ENCODE data around the gene BPIFB1.

Gene BPIFB1

DNA sequence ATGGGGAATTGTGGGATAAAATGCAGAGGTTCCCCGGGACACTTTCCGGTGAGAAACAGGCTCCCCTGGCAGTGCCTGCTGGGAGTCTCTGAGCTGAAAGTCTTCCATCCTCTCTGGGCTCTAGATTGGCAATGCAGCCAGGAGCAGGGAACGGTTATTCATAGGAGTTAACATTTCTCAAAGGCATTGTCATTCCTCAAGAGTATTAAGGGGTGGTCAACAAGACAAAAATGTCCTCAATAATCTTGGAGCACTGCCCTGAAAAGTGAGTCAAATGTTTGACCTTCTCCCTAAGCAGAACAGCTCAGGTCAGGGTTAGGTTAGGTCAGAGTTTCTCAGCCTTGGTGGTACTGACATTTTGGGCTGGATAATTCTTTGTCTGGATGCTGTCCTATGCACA, 13.2 kb downstream of the BPIFB1 start:
- Histone ChIP-seq H3K4me1 (ENCODE audit: control insufficient read depth in 1 of 2, insufficient read depth in 2 of 2, low read length in 2 of 2) (no peaks in the 10 kb centered on the region), H4K8ac (ENCODE audit: low read depth, low read length) (no peak overlapping the region), H3K4me2 (ENCODE audit: low read length) (no peak overlapping the region), H3K14ac (ENCODE audit: low read length) (no peak overlapping the region), H3K4me3 (ENCODE audit: low read depth, low read length) (no peak overlapping the region), H2AK5ac (ENCODE audit: low read length) (no peak overlapping the region), H3K23ac (ENCODE audit: low read length) (no peak overlapping the region), H2BK5ac (ENCODE audit: low read depth, low read length, poor library complexity) (no peak overlapping the region), H2BK12ac (ENCODE audit: low read length) (no peak overlapping the region), H3K27ac (ENCODE audit: low read depth, low read length) (no peak overlapping the region), H3K9ac (ENCODE audit: low read length) (no peak overlapping the region), H3K18ac (ENCODE audit: low read length) (no peak overlapping the region), H3K79me2 (ENCODE audit: control insufficient read depth, insufficient read depth, low read length, poor library complexity) (no peaks in the 10 kb centered on the region), H4K12ac (ENCODE audit: low read depth, low read length) (no peak overlapping the region), H4K91ac (ENCODE audit: low read depth, low read length) (no peak overlapping the region), H2AFZ (ENCODE audit: insufficient read depth, low read length, poor library complexity) (no peak overlapping the region), H3K4ac (ENCODE audit: low read depth, low read length) (no peak overlapping the region), H3K9me3 (ENCODE audit: insufficient read depth, low read depth, low read length) (no peaks in the 10 kb centered on the region), H3K36me3 (ENCODE audit: control insufficient read depth in 1 of 2, insufficient read depth in 2 of 2, low read length in 2 of 2) (no peaks in the 10 kb centered on the region), H3K27me3 (ENCODE audit: insufficient read depth, low read length) (no peaks in the 10 kb centered on the region), H2BK120ac (ENCODE audit: insufficient read depth, low read length, poor library complexity) (no peak overlapping the region), H3K79me1 (ENCODE audit: low read length) (no peaks in the 10 kb centered on the region)
- no CpG with 5 or more reads among the region's 3 CpGs for WGBS (ENCODE audit: extremely low coverage, insufficient coverage, insufficient read length)
- no peak for DNase-seq

DNA sequence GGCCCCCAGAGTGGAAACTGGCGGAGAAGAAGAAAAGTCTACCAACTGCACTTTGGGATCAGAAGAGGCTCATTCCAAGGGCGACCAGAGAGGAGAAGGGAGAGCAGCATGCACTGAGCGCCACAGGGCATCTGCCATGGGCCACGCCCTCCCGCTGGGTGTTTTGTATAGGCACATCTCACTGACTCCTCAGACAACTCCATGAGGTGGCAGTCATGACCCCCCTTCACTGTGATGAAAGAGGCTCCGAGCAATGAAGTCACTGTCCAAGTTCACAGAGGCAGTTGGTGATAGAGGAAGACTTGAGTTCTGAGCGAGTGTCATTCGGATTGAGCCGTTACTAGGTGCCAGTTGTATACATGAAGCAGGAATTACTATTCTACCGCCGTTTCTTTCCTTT, 15.4 kb downstream of the BPIFB1 start:
- H3K27me3 ChIP-seq (ENCODE audit: insufficient read depth, low read length), result no peaks in the 10 kb centered on the region
- no peak overlapping the region for H2AK5ac ChIP-seq (ENCODE audit: low read length)
- H4K8ac ChIP-seq (ENCODE audit: low read depth, low read length), result no peak overlapping the region
- no peak overlapping the region for H3K4ac ChIP-seq (ENCODE audit: low read depth, low read length)
- no peaks in the 10 kb centered on the region for H3K4me1 ChIP-seq (ENCODE audit: control insufficient read depth in 1 of 2, insufficient read depth in 2 of 2, low read length in 2 of 2)
- no peak overlapping the region for H3K4me2 ChIP-seq (ENCODE audit: low read length)
- H3K18ac ChIP-seq (ENCODE audit: low read length), result no peak overlapping the region
- H2BK5ac ChIP-seq (ENCODE audit: low read depth, low read length, poor library complexity), result no peak overlapping the region
- DNase-seq, result no peak
- H3K79me2 ChIP-seq (ENCODE audit: control insufficient read depth, insufficient read depth, low read length, poor library complexity), result no peaks in the 10 kb centered on the region
- no peak overlapping the region for H2AFZ ChIP-seq (ENCODE audit: insufficient read depth, low read length, poor library complexity)
- no peak overlapping the region for H3K23ac ChIP-seq (ENCODE audit: low read length)
- no peaks in the 10 kb centered on the region for H3K36me3 ChIP-seq (ENCODE audit: control insufficient read depth in 1 of 2, insufficient read depth in 2 of 2, low read length in 2 of 2)
- H3K4me3 ChIP-seq (ENCODE audit: low read depth, low read length), result no peak overlapping the region
- H3K9ac ChIP-seq (ENCODE audit: low read length), result no peak overlapping the region
- H2BK12ac ChIP-seq (ENCODE audit: low read length), result no peak overlapping the region
- no peaks in the 10 kb centered on the region for H3K79me1 ChIP-seq (ENCODE audit: low read length)
- no peaks in the 10 kb centered on the region for H3K9me3 ChIP-seq (ENCODE audit: insufficient read depth, low read depth, low read length)
- no peak overlapping the region for H3K27ac ChIP-seq (ENCODE audit: low read depth, low read length)
- H4K12ac ChIP-seq (ENCODE audit: low read depth, low read length), result no peak overlapping the region
- H3K14ac ChIP-seq (ENCODE audit: low read length), result no peak overlapping the region
- no CpG with 5 or more reads among the region's 11 CpGs for WGBS (ENCODE audit: extremely low coverage, insufficient coverage, insufficient read length)
- no peak overlapping the region for H4K91ac ChIP-seq (ENCODE audit: low read depth, low read length)
- H2BK120ac ChIP-seq (ENCODE audit: insufficient read depth, low read length, poor library complexity), result no peak overlapping the region

DNA sequence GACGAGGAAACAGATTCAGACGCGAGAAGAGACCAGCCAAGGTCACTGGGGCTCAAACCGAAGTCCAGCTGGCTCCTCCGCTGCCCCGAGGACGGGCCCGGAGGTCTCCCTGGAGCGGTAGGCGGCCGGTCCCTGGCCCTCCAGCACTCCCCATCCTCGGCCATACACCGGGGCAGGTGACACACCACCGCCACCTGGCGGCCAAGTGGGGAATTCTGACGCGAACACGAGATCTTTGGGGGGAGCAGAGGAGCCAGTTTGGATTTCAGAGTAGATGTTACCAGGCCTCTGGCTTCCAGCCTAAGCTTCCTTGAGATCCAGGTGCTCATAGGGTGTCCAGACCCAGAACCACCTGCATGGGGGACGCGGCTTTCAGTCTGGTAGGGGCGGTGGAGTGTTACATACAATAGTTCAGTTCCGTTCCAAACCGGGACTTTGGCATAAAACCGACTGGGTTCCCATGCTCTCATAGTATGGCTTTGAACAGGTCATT, 16.1 kb downstream of the BPIFB1 start:
- Histone ChIP-seq H3K4ac (ENCODE audit: low read depth, low read length) (no peak overlapping the region), H3K23ac (ENCODE audit: low read length) (no peak overlapping the region), H3K14ac (ENCODE audit: low read length) (no peak overlapping the region), H3K4me1 (ENCODE audit: control insufficient read depth in 1 of 2, insufficient read depth in 2 of 2, low read length in 2 of 2) (no peaks in the 10 kb centered on the region), H3K4me3 (ENCODE audit: low read depth, low read length) (no peak overlapping the region), H2BK5ac (ENCODE audit: low read depth, low read length, poor library complexity) (no peak overlapping the region), H3K9me3 (ENCODE audit: insufficient read depth, low read depth, low read length) (no peaks in the 10 kb centered on the region), H2BK12ac (ENCODE audit: low read length) (no peak overlapping the region), H3K18ac (ENCODE audit: low read length) (no peak overlapping the region), H3K36me3 (ENCODE audit: control insufficient read depth in 1 of 2, insufficient read depth in 2 of 2, low read length in 2 of 2) (no peaks in the 10 kb centered on the region), H2AFZ (ENCODE audit: insufficient read depth, low read length, poor library complexity) (no peak overlapping the region), H2AK5ac (ENCODE audit: low read length) (no peak overlapping the region), H3K4me2 (ENCODE audit: low read length) (no peak overlapping the region), H4K8ac (ENCODE audit: low read depth, low read length) (no peak overlapping the region), H3K27me3 (ENCODE audit: insufficient read depth, low read length) (no peaks in the 10 kb centered on the region), H4K91ac (ENCODE audit: low read depth, low read length) (no peak overlapping the region), H2BK120ac (ENCODE audit: insufficient read depth, low read length, poor library complexity) (no peak overlapping the region), H4K12ac (ENCODE audit: low read depth, low read length) (no peak overlapping the region), H3K27ac (ENCODE audit: low read depth, low read length) (no peak overlapping the region), H3K79me2 (ENCODE audit: control insufficient read depth, insufficient read depth, low read length, poor library complexity) (no peaks in the 10 kb centered on the region), H3K79me1 (ENCODE audit: low read length) (no peaks in the 10 kb centered on the region), H3K9ac (ENCODE audit: low read length) (no peak overlapping the region)
- WGBS (ENCODE audit: extremely low coverage, insufficient coverage, insufficient read length), result no CpG with 5 or more reads among the region's 24 CpGs
- peak; percentile 32 to 79 for DNase-seq

DNA sequence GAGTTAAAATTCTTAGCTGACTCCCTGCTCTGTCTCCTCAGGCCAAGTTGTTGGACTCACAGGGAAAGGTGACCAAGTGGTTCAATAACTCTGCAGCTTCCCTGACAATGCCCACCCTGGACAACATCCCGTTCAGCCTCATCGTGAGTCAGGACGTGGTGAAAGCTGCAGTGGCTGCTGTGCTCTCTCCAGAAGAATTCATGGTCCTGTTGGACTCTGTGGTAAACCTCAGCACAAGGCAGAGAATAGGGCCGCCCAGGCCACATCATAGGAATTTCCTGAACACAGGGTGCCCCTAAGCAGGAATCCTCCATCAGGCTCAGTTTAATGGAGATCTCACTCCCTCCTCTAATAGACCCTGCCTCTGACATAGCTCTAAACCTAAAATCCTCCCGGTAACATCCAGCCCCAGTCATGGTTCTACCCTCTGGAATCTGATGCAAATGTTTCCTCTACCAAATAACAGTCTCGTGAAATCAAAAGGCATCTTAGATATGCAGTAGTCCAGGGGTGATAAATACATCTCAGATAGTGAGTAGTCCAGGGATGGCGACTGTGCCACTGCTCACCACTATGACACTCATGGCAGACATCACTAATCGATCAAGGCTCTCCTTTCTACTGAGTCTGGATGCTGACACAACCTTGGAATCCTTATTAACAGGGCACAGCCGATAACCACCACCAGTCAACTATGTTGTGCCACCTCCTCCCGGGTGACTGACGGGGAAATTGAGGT, 18.3 kb downstream of the BPIFB1 start:
- no peaks in the 10 kb centered on the region for H3K4me1 ChIP-seq (ENCODE audit: control insufficient read depth in 1 of 2, insufficient read depth in 2 of 2, low read length in 2 of 2)
- H2BK12ac ChIP-seq (ENCODE audit: low read length), result no peak overlapping the region
- H3K79me1 ChIP-seq (ENCODE audit: low read length), result no peaks in the 10 kb centered on the region
- H3K4ac ChIP-seq (ENCODE audit: low read depth, low read length), result no peak overlapping the region
- H3K27ac ChIP-seq (ENCODE audit: low read depth, low read length), result no peak overlapping the region
- H4K12ac ChIP-seq (ENCODE audit: low read depth, low read length), result no peak overlapping the region
- H4K91ac ChIP-seq (ENCODE audit: low read depth, low read length), result no peak overlapping the region
- H3K79me2 ChIP-seq (ENCODE audit: control insufficient read depth, insufficient read depth, low read length, poor library complexity), result no peaks in the 10 kb centered on the region
- H4K8ac ChIP-seq (ENCODE audit: low read depth, low read length), result no peak overlapping the region
- H2BK120ac ChIP-seq (ENCODE audit: insufficient read depth, low read length, poor library complexity), result no peak overlapping the region
- H3K36me3 ChIP-seq (ENCODE audit: control insufficient read depth in 1 of 2, insufficient read depth in 2 of 2, low read length in 2 of 2), result no peaks in the 10 kb centered on the region
- H2BK5ac ChIP-seq (ENCODE audit: low read depth, low read length, poor library complexity), result no peak overlapping the region
- no peak overlapping the region for H2AFZ ChIP-seq (ENCODE audit: insufficient read depth, low read length, poor library complexity)
- no peak overlapping the region for H3K18ac ChIP-seq (ENCODE audit: low read length)
- no peak overlapping the region for H3K4me3 ChIP-seq (ENCODE audit: low read depth, low read length)
- no peak overlapping the region for H3K23ac ChIP-seq (ENCODE audit: low read length)
- no peak overlapping the region for H2AK5ac ChIP-seq (ENCODE audit: low read length)
- H3K9ac ChIP-seq (ENCODE audit: low read length), result no peak overlapping the region
- H3K27me3 ChIP-seq (ENCODE audit: insufficient read depth, low read length), result no peaks in the 10 kb centered on the region
- H3K4me2 ChIP-seq (ENCODE audit: low read length), result no peak overlapping the region
- WGBS (ENCODE audit: extremely low coverage, insufficient coverage, insufficient read length), result no CpG with 5 or more reads among the region's 11 CpGs
- DNase-seq, result peak in 1 of 2 donors; percentile 34
- H3K9me3 ChIP-seq (ENCODE audit: insufficient read depth, low read depth, low read length), result no peaks in the 10 kb centered on the region
- no peak overlapping the region for H3K14ac ChIP-seq (ENCODE audit: low read length)

Measured in trophoblast cell (in vitro differentiated cells and primary cell).